PC-9 (cell line): ENCODE results near the gene MACROD2. TPM values are rescaled to one million over a fixed set of nuclear protein-coding genes. Genes with fewer than 3 reads are reported as not detected.

Source experiments
- BruUV-seq: library from RNA; stranded (reverse); fragments of 400-500 nt; replicated peaks from 2 replicates; lab custom pipeline; 2021; lab: Mats Ljungman, UMichigan
- CTCF ChIA-PET: fragments of 300-600 bp; sonication (Branson Sonifier 250); formaldehyde crosslinking; loops from one replicate; lab custom pipeline; 2022; ENCODE audit warnings: antibody characterized with exemption; lab: Charles Lee
- POLR2A ChIA-PET: fragments of 300-600 bp; sonication (Branson Sonifier 250); formaldehyde crosslinking; loops from one replicate; lab custom pipeline; 2022; ENCODE audit warnings: antibody characterized with exemption; ENCODE audit not compliant: unreplicated experiment; lab: Charles Lee
- DNase-seq, 2 experiments: peaks; one replicate each; pipeline versions ENCODE4 v3.0.0 to v3.0.0-alpha.2; 2015 to 2022; ENCODE audit warnings: mixed read lengths in 1 of 2
- H2AFZ ChIP-seq: fragments of 200-600 bp; sonication (generic); 2 replicates; pipeline ENCODE4 v1.8.1; 2017; ENCODE audit warnings: antibody characterized with exemption
- H3F3A ChIP-seq: fragments of 200-600 bp; sonication (generic); 2 replicates; pipeline ENCODE4 v1.8.1; 2017; ENCODE audit warnings: antibody characterized with exemption, mild to moderate bottlenecking, low read depth; ENCODE audit not compliant: insufficient read depth
- H3K27ac ChIP-seq: fragments of 200-600 bp; sonication (generic); 2 replicates; pipeline ENCODE4 v1.6.1; 2016; ENCODE audit warnings: mixed run types
- H3K27me3 ChIP-seq: fragments of 200-600 bp; sonication (generic); 2 replicates; pipeline ENCODE4 v1.6.1; 2016; ENCODE audit warnings: low read depth, mixed run types; ENCODE audit not compliant: insufficient read depth
- H3K36me3 ChIP-seq: fragments of 200-600 bp; sonication (generic); 2 replicates; pipeline ENCODE4 v1.6.1; 2016; ENCODE audit warnings: low read depth, mixed run types
- H3K4me1 ChIP-seq: fragments of 200-600 bp; sonication (generic); replicated peaks from 2 replicates; pipeline ENCODE4 v1.6.1; 2016; ENCODE audit warnings: mixed run types; ENCODE audit not compliant: insufficient read depth
- H3K4me2 ChIP-seq: fragments of 200-600 bp; sonication (generic); 2 replicates; pipeline ENCODE4 v1.6.1; 2017; ENCODE audit warnings: mixed run types
- H3K4me3 ChIP-seq: fragments of 200-600 bp; sonication (generic); 2 replicates; pipeline ENCODE4 v1.6.1; 2016; ENCODE audit warnings: mixed run types
- H3K79me2 ChIP-seq: fragments of 200-600 bp; sonication (generic); 2 replicates; pipeline ENCODE4 v1.6.1; 2017; ENCODE audit warnings: low read depth, mixed run types
- H3K9me2 ChIP-seq: fragments of 200-600 bp; sonication (generic); 2 replicates; pipeline ENCODE4 v1.8.1; 2017; ENCODE audit warnings: mild to moderate bottlenecking; ENCODE audit not compliant: insufficient read depth
- H3K9me3 ChIP-seq: fragments of 200-600 bp; sonication (generic); 2 replicates; pipeline ENCODE4 v1.8.1; 2016; ENCODE audit warnings: low read depth; ENCODE audit not compliant: insufficient read depth
- H4K20me1 ChIP-seq: fragments of 200-600 bp; sonication (generic); 2 replicates; pipeline ENCODE4 v1.8.1; 2017; ENCODE audit not compliant: insufficient read depth
- CTCF ChIP-seq: fragments of 200-600 bp; sonication (generic); conservative IDR thresholded peaks from 2 replicates; pipeline ENCODE4 v1.6.1; 2017; ENCODE audit warnings: mixed run types, antibody characterized with exemption, mild to moderate bottlenecking, moderate library complexity
- EZH2 ChIP-seq: fragments of 200-600 bp; sonication (generic); IDR thresholded peaks from 2 replicates; pipeline ENCODE4 v1.8.0; 2017; ENCODE audit warnings: antibody characterized with exemption, low read depth
- intact Hi-C: fragments of 100-400 bp; cut with micrococcal nuclease; formaldehyde crosslinking; loops from one replicate; pipeline ENCODE4 v1.10.0; 2022; ENCODE audit not compliant: unreplicated experiment
- total RNA-seq: library from RNA; stranded (reverse); gene quantifications from 2 replicates; pipeline ENCODE4 v1.2.3, GENCODE V29; 2021

MACROD2 gene
- total RNA-seq, 1 experiment from 2014 or later: 11.4 TPM

GRCh38 chr20:15422966-15423365 lies 1427.7 kb downstream of the MACROD2 start:
- DNase-seq: no peak
- Histone ChIP-seq H3K79me2 (no peaks in the 10 kb centered on the region), H4K20me1 (no peaks in the 10 kb centered on the region), H3K4me3 (no peak overlapping the region), H3K4me2 (no peak overlapping the region), H2AFZ (no peak overlapping the region), H3K9me3 (no peaks in the 10 kb centered on the region), H3K27me3 (no peaks in the 10 kb centered on the region), H3K4me1 (no peaks in the 10 kb centered on the region), H3K27ac (no peak overlapping the region), H3F3A (no peaks in the 10 kb centered on the region), H3K9me2 (no peaks in the 10 kb centered on the region), H3K36me3 (no peaks in the 10 kb centered on the region)
- ChIA-PET CTCF (no interaction called here), POLR2A (no interaction called here)
- intact Hi-C loops: no loop called here
- BruUV-seq: no TSS peak
- no peak for TF ChIP-seq EZH2
- no peak for TF ChIP-seq CTCF

- Histone ChIP-seq H3F3A (no peaks in the 10 kb centered on the region), H3K27me3 (no peaks in the 10 kb centered on the region), H3K9me3 (no peaks in the 10 kb centered on the region), H3K36me3 (no peaks in the 10 kb centered on the region), H3K27ac (no peak overlapping the region), H3K4me3 (no peak overlapping the region), H3K9me2 (no peaks in the 10 kb centered on the region), H2AFZ (no peak overlapping the region), H3K4me2 (no peak overlapping the region), H3K79me2 (no peaks in the 10 kb centered on the region), H3K4me1 (no peaks in the 10 kb centered on the region), H4K20me1 (no peaks in the 10 kb centered on the region)
- no TSS peak for BruUV-seq
- ChIA-PET CTCF (no interaction called here), POLR2A (no interaction called here)
- DNase-seq: no peak
- TF ChIP-seq EZH2 (no peak), CTCF (no peak)
- intact Hi-C loops: no loop called here
Observed at GRCh38 chr20:15439551-15439950, 1444.2 kb downstream of the MACROD2 start.

- no peaks in the 10 kb centered on the region for H3K9me3 ChIP-seq
- H4K20me1 ChIP-seq: no peaks in the 10 kb centered on the region
- H3K9me2 ChIP-seq: no peaks in the 10 kb centered on the region
- CTCF ChIA-PET: no interaction called here
- H3K4me2 ChIP-seq: no peak overlapping the region
- no peaks in the 10 kb centered on the region for H3F3A ChIP-seq
- H3K27me3 ChIP-seq: no peaks in the 10 kb centered on the region
- no peaks in the 10 kb centered on the region for H3K36me3 ChIP-seq
- no peak overlapping the region for H3K27ac ChIP-seq
- H3K4me1 ChIP-seq: no peaks in the 10 kb centered on the region
- POLR2A ChIA-PET: no interaction called here
- no peak for DNase-seq
- TF ChIP-seq EZH2 (no peak), CTCF (no peak)
- H3K79me2 ChIP-seq: no peaks in the 10 kb centered on the region
- H3K4me3 ChIP-seq: no peak overlapping the region
- intact Hi-C loops: no loop called here
- no TSS peak for BruUV-seq
- no peak overlapping the region for H2AFZ ChIP-seq
Observed at GRCh38 chr20:15440049-15440820, 1444.9 kb downstream of the MACROD2 start.
